ENCODE data around the gene DPEP3. TPM values are rescaled to one million over a fixed set of nuclear protein-coding genes. Genes with fewer than 3 reads are reported as not detected.

DPEP3 gene
- total and polyA plus RNA-seq, 2 donors from 2014 or later: 0.19 TPM; not detected in 1

DNA sequence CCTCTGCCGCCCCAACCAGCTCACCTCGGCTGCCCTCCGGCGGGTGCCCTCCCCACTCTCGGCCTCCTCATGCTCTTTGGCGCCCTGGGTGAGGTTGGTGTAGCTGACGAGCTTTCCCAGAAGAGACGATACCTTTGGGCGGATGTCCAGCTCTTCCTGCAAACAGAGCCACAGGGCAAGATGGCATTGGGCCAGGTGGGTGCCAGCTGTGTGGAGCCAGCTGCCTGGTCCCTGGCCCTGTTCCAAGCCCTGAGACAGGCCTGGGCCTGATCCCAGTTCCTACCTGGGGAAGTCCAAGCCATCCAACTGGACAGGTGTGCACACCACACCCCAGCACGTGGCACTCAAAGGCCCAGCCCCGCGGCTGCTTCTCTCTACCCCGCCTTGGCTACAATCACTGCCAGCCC is 18.7 kb downstream of the DPEP3 start:
- peak in 1 of 5 donors; percentile 98 for DNase-seq
- no peak for FAIRE-seq
- H3K36me3 ChIP-seq (ENCODE audit: control insufficient read depth in 2 of 3, insufficient read depth in 3 of 3, low read length in 3 of 3): peaks cover 3 to 38% (median 10%) of the 10 kb centered on the region in 3 donors

DNA sequence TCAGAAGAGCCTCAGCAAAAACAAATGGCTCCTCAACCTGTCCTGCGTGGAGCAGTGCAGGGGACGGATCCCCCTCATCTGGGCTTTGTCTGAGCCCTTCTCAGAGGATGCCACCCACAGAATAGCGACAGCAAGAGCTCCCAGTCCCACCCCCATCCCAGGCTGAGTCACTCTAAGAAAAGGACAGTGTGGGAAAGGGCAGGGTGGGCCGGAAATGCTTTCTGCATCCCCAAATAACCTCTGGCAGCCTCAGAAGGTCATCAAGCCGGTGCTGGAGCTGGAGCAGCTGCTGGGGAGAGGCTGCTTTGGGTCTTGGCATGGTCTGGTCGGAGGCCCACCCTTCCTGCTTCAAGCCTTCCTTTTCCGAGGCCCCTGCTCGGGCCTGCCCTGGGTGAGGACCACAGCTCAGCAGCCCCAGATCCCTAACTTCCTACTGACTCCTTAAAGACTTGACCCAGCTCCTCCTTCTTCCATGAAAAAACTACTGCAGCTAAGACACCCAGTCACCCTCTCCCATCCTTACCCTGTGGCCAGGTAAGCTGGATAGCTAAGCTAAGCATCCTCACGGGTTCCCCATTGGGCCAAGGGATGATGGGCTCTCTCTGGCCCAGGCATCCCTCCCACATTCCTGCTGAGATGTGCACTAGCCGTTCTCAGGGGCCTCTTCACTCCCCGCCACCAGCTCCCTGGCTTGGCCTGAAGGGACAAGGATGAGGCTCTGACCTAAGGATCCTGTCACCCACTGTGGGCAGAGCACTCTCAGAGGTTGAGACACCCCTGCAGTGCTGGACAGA is 20.6 kb downstream of the DPEP3 start:
- H3K27me3 ChIP-seq (ENCODE audit: control insufficient read depth, insufficient read depth, low read length): no peaks in the 10 kb centered on the region
- H3K4me1 ChIP-seq (ENCODE audit: control insufficient read depth in 2 of 3, insufficient read depth in 2 of 3, low read depth in 1 of 3, low read length in 3 of 3): peaks cover 0 to 22% (median 9%) of the 10 kb centered on the region in 3 donors
- no peak overlapping the region for H3K4me3 ChIP-seq (ENCODE audit: low read length in 3 of 3)
- H3K9me3 ChIP-seq (ENCODE audit: control insufficient read depth in 2 of 3, insufficient read depth in 1 of 3, low read length in 3 of 3): no peaks in the 10 kb centered on the region
- DNase-seq: peak in 1 of 5 donors; percentile 92
- H3K36me3 ChIP-seq (ENCODE audit: control insufficient read depth in 2 of 3, insufficient read depth in 3 of 3, low read length in 3 of 3): peaks cover 3 to 38% (median 10%) of the 10 kb centered on the region in 3 donors
- no peak overlapping the region for H3K9ac ChIP-seq (ENCODE audit: low read length in 3 of 3)
- TF ChIP-seq, protein P1, sequence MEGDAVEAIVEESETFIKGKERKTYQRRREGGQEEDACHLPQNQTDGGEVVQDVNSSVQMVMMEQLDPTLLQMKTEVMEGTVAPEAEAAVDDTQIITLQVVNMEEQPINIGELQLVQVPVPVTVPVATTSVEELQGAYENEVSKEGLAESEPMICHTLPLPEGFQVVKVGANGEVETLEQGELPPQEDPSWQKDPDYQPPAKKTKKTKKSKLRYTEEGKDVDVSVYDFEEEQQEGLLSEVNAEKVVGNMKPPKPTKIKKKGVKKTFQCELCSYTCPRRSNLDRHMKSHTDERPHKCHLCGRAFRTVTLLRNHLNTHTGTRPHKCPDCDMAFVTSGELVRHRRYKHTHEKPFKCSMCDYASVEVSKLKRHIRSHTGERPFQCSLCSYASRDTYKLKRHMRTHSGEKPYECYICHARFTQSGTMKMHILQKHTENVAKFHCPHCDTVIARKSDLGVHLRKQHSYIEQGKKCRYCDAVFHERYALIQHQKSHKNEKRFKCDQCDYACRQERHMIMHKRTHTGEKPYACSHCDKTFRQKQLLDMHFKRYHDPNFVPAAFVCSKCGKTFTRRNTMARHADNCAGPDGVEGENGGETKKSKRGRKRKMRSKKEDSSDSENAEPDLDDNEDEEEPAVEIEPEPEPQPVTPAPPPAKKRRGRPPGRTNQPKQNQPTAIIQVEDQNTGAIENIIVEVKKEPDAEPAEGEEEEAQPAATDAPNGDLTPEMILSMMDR (IDR thresholded peaks at IDR 0.05; ENCODE audit: borderline replicate concordance, extremely low read depth, insufficient read depth): no peak
- intact Hi-C loops (cut with DNase I): no loop called here
- H3K27ac ChIP-seq (ENCODE audit: low read depth in 2 of 2, low read length in 2 of 2): peak overlapping the region; percentile 48 to 58
- no peak for FAIRE-seq

More for the DNA sequence above, 18.7 kb downstream of the DPEP3 start:
- intact Hi-C loops (cut with DNase I): no loop called here
- H3K9me3 ChIP-seq (ENCODE audit: control insufficient read depth in 2 of 3, insufficient read depth in 1 of 3, low read length in 3 of 3): no peaks in the 10 kb centered on the region
- no peak overlapping the region for H3K4me3 ChIP-seq (ENCODE audit: low read length in 3 of 3)
- H3K9ac ChIP-seq (ENCODE audit: low read length in 3 of 3): no peak overlapping the region
- H3K4me1 ChIP-seq (ENCODE audit: control insufficient read depth in 2 of 3, insufficient read depth in 2 of 3, low read depth in 1 of 3, low read length in 3 of 3): peaks cover 0 to 32% (median 15%) of the 10 kb centered on the region in 3 donors
- H3K27me3 ChIP-seq (ENCODE audit: control insufficient read depth, insufficient read depth, low read length): no peaks in the 10 kb centered on the region
- TF ChIP-seq, protein P1 (IDR thresholded peaks at IDR 0.05; ENCODE audit: borderline replicate concordance, extremely low read depth, insufficient read depth): no peak
- H3K27ac ChIP-seq (ENCODE audit: low read depth in 2 of 2, low read length in 2 of 2): no peak overlapping the region

DNA sequence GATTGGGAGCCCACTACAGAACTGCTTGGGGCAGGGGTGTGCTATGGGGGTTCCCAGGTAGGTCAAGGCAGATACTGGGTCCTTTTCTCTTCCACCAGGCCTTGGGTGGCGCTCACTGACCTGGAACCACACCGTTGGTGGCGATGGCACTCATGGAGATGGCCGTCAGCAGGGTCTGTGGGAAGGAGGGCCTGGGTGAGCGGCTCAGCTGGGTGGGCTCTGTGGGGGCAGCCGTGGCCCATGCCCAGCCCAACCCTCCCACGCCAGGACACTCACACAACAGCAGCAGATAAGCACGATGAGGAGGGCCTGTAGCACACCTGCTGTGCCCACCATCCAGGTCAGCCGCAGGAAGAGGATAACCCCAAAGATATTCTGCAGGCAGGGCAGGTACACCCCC is 22.7 kb downstream of the DPEP3 start:
- intact Hi-C loops (cut with DNase I): no loop called here
- DNase-seq (no peak), FAIRE-seq (no peak)
- H3K4me3 ChIP-seq (ENCODE audit: low read length in 3 of 3): no peak overlapping the region
- no peak overlapping the region for H3K27ac ChIP-seq (ENCODE audit: low read depth in 2 of 2, low read length in 2 of 2)
- H3K9me3 ChIP-seq (ENCODE audit: control insufficient read depth in 2 of 3, insufficient read depth in 1 of 3, low read length in 3 of 3): no peaks in the 10 kb centered on the region
- peaks cover 0 to 18% (median 9%) of the 10 kb centered on the region in 3 donors for H3K4me1 ChIP-seq (ENCODE audit: control insufficient read depth in 2 of 3, insufficient read depth in 2 of 3, low read depth in 1 of 3, low read length in 3 of 3)
- H3K9ac ChIP-seq (ENCODE audit: low read length in 3 of 3): no peak overlapping the region
- H3K36me3 ChIP-seq (ENCODE audit: control insufficient read depth in 2 of 3, insufficient read depth in 3 of 3, low read length in 3 of 3): peaks cover 3 to 37% (median 12%) of the 10 kb centered on the region in 3 donors
- TF ChIP-seq, protein P1 (IDR thresholded peaks at IDR 0.05; ENCODE audit: borderline replicate concordance, extremely low read depth, insufficient read depth): no peak
- no peaks in the 10 kb centered on the region for H3K27me3 ChIP-seq (ENCODE audit: control insufficient read depth, insufficient read depth, low read length)

Data from kidney (tissue), 14 donors.